Stimulated activated CD4-positive, alpha-beta T cell treated with anti-CD3 and anti-CD28 coated beads, Interleukin-1b, Interleukin-23, amount 100 ng/mL, for 48 hours (primary cell): ENCODE data around the gene WDR86.
A peak's percentile ranks its signal among the peaks of the same experiment; 100 is the strongest.

Experiments used
- DNase-seq: peaks from one replicate; pipeline ENCODE4 v3.0.0-alpha.2; 2020

The WDR86 gene

DNA sequence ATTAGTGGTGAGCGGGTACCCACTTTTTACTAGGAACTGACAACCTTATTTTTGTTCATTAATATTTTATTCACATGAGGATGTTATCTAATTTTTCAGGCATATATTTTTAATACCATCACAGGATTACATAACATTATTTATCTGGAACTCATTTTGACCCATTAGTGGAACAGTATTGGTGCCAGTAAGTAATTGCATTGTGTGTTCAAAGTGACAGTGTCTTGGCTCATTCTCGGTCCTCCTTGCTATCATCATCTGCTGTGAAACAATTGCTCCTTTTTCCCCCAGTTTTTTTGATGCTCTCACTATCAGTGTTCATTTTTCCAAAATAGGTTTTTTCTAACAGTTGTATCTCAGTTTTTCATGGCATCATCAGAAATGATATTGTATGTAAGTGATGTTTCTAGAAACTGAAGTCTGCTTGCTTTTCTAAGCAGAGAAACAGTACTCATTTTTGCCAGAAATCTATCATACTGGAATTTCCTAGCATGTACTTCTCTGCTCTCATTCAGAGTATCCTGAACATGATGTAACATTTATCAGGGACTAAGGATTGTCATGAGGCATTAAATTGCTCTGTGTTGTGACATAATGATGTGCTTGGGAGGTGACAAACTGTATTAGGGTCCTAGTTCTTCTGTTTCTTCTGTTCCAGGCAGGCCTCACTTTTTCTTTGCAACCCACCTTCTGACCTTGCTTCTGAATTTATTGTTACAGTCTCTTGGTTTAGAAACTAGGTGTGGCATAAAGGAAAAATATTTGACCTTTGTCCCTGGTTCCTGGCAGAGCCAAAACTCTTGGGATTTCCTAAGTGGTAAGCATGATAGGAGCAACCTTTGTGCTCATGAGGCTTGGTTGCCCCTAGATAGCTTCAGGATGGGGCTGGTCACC lies 64.0 kb downstream of the WDR86 start:
- DNase-seq: no peak

DNA sequence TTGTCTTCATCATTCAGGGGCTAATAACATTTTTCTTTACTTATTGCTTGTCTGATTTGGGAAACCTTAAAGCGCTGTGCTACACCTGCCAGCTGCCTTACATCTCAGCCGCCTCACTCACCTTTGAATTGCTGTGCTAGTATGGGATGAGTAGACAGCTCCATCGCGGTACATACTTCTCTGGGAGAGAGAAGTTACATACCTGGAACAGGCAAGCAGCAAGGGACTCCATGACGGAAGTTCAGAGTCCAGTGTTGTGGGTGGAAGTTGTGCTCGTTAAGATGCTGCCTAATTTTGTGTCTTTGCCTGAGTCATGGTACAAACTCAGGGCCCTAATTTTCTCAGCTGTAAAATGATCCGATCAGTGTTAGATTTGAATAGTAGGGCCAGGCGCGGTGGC lies 66.3 kb downstream of the WDR86 start:
- DNase-seq: no peak

DNA sequence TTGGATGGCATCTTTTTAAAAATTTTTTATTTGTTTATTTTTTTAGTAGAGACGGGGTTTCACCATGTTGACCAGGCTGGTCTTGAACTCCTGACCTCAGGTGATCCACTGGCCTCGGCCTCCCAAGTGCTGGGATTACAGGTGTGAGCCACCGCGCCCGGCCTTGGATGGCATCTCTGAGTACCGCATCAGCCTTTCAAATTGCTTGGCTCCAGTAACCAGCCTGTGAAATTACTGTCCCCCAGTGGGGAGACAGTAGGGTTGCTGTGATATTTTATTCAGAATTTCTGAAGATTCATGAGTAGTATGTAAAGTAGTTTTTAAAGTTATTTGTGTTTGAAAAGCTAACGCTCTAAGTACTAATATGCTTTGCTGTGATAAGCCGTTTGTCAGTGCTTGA lies 67.0 kb downstream of the WDR86 start:
- DNase-seq: no peak

DNA sequence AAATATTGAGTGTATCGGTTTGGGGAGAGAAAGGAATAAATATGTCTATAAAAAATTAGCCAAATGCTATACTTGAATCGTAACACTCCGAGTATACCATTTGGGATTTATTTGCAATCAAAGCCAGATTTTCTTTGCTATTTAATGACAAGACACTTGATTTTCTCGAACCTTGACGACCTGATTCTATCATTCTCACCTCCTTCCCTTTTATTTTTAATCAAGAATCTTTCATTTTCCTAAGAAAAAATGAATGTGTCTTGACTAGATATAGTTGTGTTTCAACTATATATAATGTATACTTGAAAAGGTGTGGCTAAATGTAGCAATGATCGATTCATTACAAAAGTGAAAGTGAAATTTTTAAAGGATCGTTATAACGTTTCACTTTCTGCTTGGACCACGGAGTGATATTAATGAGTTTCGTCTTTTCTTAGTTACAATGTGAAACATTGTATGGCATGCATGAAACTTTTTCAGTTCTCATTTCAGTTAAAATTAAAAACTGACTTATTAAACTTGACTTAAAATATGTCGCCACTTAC lies 67.7 kb downstream of the WDR86 start:
- DNase-seq: no peak

DNA sequence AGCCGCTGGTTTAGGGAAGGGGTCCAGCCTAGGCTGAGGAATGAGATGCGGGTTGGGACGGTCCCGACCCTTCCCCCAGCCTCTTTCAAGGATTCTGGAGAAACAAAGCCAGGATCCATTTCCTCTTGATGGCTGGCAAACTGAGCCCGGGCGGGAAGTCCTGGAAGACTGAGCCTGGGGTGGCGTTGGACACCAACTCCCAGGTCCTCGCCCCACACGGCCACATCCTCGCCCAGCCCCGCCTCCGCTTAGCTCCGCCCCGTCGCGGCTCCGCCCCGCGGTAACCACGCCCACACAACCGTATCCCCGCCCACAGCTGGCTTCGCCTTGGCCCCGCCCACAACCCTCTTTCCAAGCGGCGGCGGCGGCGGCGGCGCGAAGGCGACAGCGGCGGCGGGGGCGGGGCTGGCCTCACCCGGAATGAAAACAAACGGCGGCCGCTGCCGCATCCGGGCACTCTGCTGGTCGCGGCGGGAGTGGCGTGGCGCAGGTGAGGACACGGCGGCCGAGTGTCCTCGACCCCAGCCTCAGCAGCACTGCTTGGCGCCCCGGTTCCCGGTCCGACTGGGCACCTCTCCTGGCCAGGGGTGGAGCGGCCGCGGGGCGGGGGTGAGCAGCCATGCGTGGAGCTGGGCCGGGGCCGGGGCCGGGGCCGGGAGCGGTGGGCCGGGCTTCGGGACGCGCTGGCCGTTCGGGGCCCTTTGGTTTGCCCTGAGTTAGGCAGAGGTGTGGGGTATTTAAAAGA lies 68.3 kb downstream of the WDR86 start, which contains the start of gene NUB1:
Gene NUB1, plus strand, starts transcription at position 456 of the 745 bp plus-strand sequence. CDS start 3,538 bp downstream, outside the sequence.
- DNase-seq: peak; percentile 91

DNA sequence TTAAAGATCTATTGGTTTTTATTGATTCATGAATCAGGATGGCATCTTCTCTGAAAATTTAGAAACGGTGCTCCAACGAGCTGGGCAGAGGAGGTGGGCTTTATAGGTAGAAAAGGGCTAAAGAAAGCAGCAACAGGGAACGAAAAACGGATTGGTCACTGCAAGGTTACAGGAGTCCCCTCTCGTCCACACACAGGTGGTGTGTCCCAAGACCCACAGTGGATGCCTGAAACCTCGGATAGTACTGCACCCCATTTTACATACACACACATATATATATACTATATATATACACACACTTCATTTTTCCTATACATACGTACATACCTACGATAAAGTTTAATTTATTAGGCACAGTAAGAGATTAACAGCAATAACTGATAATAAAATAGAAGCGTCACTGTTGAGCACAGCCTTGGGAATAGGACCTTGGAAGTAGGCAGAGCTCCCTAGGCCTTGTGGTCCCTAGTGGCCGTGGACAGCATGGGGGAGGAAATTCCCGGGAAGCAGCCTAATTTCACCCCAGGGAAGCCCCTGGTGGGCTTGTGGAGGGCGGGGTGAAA lies 69.0 kb downstream of the WDR86 start:
- no peak for DNase-seq

DNA sequence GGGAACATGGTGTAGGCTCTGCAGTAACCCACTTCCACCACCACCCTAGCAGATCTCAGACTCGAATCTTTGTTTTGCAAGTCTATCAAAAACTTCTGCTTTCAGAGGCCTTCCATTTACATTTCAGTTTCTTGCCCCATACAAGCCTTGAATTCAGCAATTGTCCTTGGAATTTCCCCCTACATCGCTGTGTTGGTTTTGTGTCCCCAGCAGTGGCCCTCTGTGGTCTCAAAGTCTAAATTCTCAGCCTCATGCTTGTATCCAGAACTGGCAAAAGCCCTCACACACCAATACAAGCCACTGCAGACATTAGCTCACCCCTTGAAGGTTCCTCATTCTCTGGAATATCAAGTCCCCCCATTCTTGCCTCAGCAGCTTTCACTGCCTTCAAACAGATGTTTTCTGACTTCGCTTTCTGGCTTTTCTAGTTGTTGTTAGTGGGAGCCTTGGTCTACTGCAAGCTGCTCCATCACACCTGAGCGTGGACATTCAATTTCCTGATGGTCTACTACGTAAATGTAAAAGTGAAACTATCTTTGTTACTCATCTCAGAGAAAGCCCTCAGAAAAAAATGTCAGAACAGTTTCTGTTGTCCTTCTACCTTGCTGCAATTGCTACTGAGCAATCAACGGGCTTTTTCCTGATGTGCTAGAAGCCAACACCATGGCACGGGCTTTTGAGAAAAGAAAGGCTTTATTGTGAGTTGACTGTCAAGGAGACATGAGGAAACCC lies 70.0 kb downstream of the WDR86 start:
- DNase-seq: no peak

DNA sequence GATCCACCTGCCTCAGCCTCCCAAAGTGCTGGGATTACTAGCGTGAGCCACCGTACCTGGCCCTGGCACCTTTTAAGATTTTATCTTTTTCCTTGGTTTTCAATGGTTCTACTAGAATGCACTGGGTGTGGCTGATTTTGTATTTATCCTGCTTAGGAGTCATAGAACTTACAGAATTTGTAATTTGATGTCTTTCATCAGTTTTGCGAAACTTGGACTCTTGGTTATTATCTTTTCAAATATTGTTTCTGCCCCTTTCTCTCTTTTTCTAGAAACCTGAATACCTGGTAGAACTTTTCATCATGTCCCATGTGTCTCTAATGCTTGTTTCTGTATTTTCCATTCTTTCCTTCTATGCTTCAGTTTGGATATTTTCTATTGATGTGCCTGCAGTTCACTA lies 71.0 kb downstream of the WDR86 start:
- no peak for DNase-seq

DNA sequence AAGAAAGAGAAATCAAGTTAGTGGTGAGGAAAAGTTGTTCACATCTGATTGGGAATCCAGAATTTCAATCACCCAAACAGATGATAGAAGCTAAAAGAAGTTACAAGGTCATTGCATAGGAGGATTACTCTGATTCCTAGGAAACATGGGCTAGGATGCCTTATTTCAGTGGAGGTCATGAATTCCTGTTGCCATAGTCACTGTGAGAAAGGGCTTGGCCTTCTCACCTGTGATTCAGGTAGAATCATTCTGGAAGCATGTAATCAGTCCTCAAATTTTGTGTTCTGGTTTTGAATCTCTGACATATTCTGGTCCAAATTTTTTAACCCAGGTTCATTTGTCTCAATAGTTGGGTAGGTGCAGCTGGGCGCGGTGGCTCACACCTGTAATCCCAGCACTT lies 72.5 kb downstream of the WDR86 start:
- DNase-seq: no peak

DNA sequence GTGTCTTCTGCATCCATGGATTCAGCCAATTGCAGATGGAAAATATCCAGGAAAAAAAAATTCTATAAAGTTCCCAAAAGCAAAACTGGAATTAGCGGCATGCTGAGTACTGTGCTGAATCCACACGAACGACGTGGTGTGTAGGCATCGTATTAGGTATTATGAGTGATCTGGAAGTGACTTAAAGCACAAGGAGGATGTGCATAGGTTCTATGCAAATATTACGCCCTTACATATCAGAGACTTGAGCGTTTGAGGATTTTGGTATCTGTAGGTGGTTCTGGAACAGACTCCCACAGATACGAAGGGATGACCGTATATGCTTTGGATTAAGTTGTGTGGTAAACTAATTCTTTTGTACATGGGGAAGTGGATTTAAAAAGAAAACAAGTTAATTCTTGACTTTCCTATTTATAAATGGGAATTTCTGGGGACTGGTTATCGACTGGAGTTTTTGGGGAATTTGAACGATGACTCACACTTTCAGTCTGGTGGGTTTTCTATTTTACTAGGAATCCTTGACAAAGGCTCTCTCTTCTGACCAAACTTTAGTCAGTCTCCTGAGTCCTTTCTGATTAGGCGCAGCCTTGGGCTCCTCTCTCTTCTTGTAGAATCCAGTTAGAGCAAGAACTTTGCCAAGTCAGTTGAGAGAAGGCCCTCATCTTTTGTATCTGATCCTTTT lies 73.7 kb downstream of the WDR86 start:
- no peak for DNase-seq

DNA sequence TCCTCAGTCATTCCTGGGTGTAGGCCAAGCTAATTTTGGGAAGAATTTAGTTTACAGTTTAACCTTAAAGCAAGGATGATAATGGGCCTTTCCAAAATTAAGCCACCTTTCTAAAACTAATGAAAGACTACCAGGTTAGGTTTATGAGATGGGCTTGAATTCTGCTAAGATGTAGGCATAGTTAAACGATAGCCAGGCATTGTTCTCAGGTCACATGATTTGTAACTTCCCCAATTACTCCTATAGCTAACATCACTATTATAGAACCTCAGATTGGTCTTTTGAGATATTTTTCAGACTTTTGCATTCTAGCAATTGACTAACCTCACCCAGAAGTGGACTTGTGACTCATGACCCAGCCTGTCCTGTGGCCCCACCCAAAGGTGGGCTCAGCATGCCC lies 75.2 kb downstream of the WDR86 start:
- DNase-seq: no peak
